Activated naive CD4-positive, alpha-beta T cell treated with Interleukin-2 at 50 U/mL for 16 hours (primary cell): ENCODE results near the gene VIT.

Experiments used
- DNase-seq: peaks from one replicate; pipeline ENCODE4 v3.0.0-alpha.2; 2020

Gene VIT

DNA sequence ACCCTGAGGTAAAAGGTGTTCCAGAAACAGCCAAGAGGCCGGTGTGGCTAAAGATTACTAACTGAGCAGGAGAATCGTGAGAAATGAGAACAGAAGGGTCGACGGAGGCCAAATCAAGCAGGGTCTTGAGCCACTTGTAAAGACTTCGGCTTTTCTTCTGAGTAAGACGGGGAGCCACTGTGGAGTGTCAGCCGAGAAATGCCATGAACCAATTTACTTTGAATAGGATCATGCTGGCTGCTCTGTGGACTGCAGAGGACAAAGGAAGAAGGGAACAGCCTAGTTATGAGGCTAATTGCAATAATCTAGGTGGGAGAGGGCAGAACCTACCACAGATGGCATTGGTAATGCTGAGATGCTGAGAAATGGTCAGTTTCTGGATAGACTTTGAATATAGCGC is 16.8 kb downstream of the VIT start:
- DNase-seq = no peak

DNA sequence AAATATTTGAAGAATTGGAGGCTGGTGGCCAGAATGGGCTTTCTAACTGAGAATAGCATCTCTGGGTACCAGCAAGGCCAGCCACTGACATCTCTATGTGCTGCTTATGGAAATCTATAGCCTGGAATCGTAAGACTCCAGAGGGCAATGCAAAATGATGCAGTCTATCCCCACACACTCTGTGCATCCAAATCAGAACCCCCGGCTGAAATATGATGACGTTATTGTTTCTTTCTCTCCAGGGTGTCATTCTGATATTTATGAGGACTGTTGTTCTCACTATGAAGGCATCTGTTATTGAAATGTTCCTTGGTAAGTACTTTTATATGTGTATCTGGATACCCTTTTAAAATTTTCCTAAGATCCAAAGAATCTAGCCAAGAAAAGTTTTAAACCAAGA is 19.6 kb downstream of the VIT start:
- no peak for DNase-seq

DNA sequence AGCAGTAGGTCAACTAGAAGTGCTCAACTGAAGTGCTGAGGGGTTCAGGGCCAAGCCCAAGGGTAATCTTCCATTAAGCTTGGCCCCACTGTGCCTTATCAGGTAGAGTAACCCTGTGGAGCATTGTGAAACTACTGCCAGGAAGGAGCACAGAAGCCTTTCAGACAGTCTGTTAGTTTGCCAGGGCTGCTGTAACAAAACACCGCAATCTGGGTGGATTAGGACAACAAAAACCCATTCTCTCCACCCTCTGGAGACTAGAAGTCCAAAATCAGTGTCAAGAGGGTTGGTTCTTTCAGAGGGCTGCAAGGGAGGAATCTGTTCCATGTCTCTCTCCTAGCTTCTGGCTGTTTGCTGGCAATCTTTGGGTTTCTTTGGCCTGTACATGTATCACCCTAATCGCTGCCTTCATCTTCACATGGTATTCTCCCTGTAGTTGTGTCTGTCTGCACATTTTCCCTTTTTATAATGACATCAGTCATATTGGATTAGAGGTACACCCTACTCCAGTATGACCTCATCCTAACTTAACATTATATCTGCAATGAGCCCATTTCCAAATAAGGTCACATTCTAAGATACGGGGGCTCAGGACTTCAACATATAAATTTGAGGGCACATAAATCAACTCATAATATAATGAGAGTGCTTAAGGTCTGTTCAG is 21.2 kb downstream of the VIT start:
- DNase-seq = no peak

DNA sequence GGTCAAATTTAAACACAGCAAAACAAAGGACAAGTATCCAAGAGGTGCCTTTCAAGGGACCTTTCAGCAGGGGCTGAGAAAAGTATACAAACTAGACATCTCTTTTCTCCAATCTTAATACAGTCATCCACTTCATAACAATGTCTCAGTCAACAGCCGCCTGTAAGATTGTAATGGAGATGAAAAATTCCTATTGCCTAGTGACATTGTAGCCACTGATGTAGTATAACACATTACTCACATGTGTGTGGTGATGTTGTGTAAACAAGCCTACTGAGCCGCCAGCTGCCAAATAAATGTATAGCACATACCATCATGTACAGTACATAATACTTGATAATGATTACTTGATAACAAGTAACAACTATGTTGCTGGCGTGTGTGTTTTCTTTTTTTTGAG is 31.0 kb downstream of the VIT start:
- no peak for DNase-seq

DNA sequence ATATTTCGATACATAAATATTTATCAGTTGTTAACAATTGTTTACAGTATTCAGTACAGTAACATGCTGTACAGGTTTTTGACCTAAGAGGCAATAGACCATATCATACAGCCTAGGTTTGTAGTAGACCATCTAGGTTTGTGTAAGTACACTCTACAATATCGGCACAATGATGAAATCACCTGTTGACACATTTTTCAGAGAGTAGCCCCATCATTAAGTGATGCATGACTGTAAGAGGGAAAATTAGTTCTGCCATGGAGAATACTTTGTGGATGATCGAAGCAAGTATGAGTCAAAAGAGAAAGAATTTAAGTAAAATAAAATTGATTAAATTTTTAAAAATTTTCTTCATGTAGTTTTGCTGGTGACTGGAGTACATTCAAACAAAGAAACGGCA is 32.6 kb downstream of the VIT start:
- DNase-seq = no peak

GRCh38 chr2:36731941-36732672 is 35.6 kb downstream of the VIT start:
- DNase-seq = no peak

DNA sequence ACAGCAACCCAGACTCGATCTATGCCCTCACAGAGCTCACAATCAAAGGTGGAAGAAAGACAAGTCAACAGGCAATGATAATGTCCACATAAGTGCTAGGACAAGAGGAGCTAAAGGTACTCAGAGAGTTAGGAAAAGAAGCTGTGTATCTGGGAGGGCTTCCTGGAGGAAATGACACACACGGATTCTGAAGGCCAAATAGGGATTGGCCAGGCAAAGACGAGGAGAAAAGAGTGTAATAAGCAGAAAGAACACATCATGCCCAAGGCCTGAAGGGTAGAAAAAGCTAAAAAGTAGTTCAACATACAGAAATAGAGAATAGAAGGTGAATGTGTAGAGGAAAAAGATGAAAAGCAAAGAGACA is 36.1 kb downstream of the VIT start:
- no peak for DNase-seq

DNA sequence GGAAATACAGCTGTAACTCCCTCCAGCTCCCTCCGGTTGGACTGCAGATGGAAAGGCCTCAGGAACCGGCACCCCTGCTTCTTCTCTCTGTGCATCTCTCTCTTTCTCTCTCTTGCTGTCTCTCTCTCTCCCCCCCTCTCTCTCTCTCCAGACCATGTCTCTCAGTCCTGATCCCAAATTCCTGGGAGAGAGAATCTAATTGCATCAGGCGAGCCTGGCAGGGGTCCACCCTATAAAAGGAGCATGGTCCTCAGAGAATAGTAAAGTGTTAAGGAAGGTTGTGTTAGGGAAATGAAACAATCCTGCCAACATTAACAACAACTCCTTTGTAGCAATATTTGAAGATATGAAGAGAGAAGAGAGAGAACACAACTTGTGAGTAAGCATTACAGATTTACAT is 36.7 kb downstream of the VIT start:
- no peak for DNase-seq

DNA sequence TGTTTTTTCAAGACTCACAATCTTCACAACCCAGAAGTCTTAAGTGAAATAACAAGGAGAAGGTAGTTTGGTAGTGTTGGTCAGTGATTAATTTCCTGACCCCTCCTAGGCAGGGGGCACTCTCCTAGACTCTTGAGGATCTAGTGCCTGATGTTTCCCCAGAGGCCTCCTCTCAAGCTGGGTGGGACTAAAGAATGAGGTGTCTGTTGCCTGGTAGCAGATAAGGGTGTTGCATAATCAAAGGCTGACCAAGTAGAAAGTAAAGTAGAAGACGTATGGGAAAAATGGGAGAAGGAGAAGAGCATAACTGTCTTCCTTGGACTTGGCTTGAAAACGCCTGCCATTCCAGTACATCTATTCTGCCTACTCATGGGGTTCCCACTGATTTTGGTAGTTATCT is 37.8 kb downstream of the VIT start:
- DNase-seq = no peak

GRCh38 chr2:36737131-36737750 is 40.7 kb downstream of the VIT start:
- no peak for DNase-seq

DNA sequence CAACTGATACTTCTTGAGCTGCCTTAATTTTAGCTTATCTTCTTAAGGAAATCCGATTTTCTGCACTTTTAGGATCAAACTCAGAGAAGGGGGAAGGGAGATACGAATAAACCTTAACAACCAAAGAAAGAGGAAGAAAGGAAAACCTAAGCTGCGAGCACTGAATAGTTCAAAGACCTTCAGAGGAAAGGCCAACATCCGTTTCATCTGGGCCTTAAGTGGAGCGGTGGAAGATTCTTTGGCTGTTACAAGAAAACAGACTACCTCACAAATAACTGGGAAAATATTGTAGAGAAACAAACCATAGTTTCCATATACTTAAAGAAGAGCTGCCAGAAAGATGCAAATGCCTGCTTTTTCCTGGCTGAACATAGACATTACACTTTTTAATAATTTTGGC is 43.6 kb downstream of the VIT start:
- DNase-seq = no peak

DNA sequence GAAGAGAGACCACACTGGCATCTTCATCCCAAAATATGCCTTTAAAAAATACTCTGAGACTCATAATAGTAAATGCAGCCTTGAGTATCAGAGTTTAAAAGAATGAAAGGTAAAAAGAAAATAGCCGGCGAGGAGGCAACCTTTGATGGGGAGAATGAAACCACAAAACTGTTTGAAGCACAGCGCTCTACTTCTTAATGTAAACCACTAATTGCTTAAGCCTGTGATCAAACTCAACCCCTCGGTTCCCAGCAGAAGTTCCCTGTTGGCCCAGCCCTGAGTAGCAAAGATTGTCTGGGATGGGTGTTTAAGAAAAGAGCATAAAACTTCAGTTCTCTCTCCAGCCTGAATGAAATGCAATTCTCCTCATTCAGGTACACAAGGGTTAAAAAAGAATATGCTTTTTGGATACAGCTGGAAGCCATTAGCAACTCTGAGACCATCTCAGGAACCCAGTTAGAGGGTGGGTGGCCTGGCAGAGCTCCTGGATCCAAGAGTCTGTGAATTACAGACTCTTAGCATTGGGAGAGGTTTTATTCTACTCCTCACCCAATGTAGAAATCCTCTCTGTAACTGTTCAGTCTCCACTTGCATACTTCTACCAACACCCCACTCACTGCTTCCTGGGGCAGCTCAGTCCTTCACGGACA is 44.8 kb downstream of the VIT start:
- DNase-seq = no peak

DNA sequence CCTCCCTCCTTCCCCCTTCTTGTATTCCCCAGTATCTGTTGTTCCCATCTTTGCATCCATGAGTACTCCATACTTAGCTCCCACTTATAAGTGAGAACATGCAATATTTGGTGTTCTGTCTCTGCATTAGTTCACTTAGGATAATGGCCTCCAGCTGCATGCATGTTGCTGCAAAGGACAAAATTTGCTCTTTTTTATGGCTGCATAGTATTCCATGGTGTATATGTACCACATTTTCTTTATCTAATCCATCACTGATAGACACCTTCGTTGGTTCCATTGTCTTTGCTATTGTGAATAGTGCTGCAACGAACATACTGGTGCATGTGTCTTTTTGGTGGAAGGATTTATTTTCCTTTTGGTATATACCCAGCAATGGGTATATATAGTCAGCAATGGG is 47.4 kb downstream of the VIT start:
- DNase-seq = no peak

GRCh38 chr2:36748166-36748565 is 51.7 kb downstream of the VIT start:
- DNase-seq = no peak

- no peak for DNase-seq
Measured at GRCh38 chr2:36750101-36750500, 53.6 kb downstream of the VIT start.

GRCh38 chr2:36753706-36754221 is 57.3 kb downstream of the VIT start:
- no peak for DNase-seq

DNA sequence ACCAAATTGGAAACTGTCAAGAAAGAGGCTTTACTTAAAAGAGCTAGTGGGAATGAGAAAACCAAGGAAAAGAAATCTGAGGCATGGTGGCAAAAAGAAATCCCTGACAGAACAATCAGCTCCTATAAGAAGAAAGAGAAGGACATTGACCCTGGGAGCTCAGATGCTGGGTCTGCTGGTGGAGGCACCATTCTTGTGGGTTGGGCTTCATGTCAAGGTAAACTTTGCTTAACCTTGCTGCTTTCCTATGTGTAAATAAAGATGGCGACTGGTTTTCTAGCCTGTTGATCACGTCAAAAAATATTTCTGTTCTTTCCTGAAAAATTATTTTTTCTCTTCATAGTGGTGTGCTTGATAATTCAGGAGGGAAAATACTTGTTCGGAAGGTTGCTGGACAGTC is 58.1 kb downstream of the VIT start:
- DNase-seq = no peak

- DNase-seq = no peak
Measured at GRCh38 chr2:36756438-36756837, 59.9 kb downstream of the VIT start.

- no peak for DNase-seq
Measured at GRCh38 chr2:36762764-36763490, 66.4 kb downstream of the VIT start.

DNA sequence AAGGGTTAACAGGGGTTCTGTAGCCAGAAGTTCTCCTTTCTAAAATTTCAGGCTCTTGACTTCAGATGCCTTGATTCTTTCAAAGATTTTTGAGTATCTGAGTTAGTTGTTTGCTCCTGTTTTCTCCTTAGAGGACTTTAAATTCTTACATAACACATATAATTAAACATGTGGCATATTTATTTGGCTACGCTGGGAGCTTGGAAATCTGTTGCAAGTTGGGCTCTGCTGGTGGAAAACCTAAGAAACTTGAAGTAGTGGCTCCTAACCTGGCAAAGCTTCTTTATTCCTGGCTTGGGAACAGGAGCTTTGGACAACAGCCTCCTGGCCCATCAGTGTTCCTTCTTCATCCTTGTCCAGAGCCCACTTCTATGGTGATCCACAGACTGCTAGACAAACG is 72.6 kb downstream of the VIT start:
- DNase-seq = no peak

GRCh38 chr2:36770542-36771287 is 74.2 kb downstream of the VIT start:
- peak; percentile 37 for DNase-seq

DNA sequence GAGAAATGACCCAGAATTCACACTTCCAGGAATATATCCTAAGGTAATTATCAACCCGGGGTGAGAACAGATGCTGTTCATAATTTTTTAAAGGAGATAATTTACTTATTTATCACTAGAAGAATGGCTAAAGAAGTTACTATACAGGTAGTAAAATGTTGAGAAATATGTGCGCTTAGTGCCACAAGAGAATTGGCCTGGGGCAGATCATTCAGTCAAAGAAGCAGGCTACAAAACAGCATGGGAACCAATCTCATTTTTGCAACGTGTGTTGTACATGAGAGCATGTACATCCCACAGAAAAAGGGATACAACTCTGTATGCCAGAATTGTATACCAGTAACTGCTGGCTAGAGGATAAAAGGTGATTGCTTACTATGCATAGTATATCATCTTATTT is 75.2 kb downstream of the VIT start:
- no peak for DNase-seq
